Thyroid gland (tissue), 4 donors: ENCODE measurements around the gene CRYBA2.

Experiments
- CTCF ChIP-seq, 6 experiments: fragments of 200-600 bp in 3 of 6; fragments of 450-650 bp in 3 of 6; sonication (generic) in 3 of 6; IDR thresholded peaks; one replicate each; pipeline ENCODE4 v1.5.1; 2016 to 2019; ENCODE audit warnings: antibody characterized with exemption in 6 of 6, mild to moderate bottlenecking in 2 of 6, inconsistent platforms in 1 of 6, moderate library complexity in 1 of 6
- POLR2A ChIP-seq, 2 donors: fragments of 450-650 bp; IDR thresholded peaks; one replicate each; pipeline ENCODE4 v1.6.1; 2017; ENCODE audit warnings: antibody characterized with exemption in 2 of 2, mild to moderate bottlenecking in 2 of 2, moderate library complexity in 1 of 2

GRCh38 chr2:218985325-218986091 lies 7.7 kb downstream of the CRYBA2 start:
- TF ChIP-seq POLR2A (IDR thresholded peaks at IDR 0.05), result no peak
- TF ChIP-seq CTCF (IDR thresholded peaks at IDR 0.05), result no peak
